Thymus (tissue), 11 donors: ENCODE results near the gene CCDC102B. TPM values are rescaled to one million over a fixed set of nuclear protein-coding genes. Genes with fewer than 3 reads are reported as not detected.

Source experiments
- DNase-seq, 9 donors: peaks; one replicate each; pipeline ENCODE4 v3.0.0-alpha.2; 2013; ENCODE audit warnings: low spot score in 9 of 9, low read depth in 6 of 9, missing footprints in 1 of 9
- H3K27ac ChIP-seq, 2 donors: one replicate each; pipeline ENCODE4 v1.5.1; 2013; ENCODE audit warnings: control low read depth in 1 of 2, low read depth in 1 of 2, low read length in 1 of 2, mild to moderate bottlenecking in 1 of 2, moderate library complexity in 1 of 2
- H3K27me3 ChIP-seq, 2 donors: one replicate each; pipeline ENCODE4 v1.5.1; 2013; ENCODE audit warnings: low read length in 1 of 2; ENCODE audit not compliant: control insufficient read depth in 2 of 2, insufficient read depth in 1 of 2
- H3K36me3 ChIP-seq, 2 donors: one replicate each; pipeline ENCODE4 v1.5.1; 2013; ENCODE audit warnings: low read length in 1 of 2, mild to moderate bottlenecking in 1 of 2, moderate library complexity in 1 of 2; ENCODE audit not compliant: control insufficient read depth in 2 of 2, insufficient read depth in 2 of 2
- H3K4me1 ChIP-seq, 2 donors: one replicate each; pipeline ENCODE4 v1.5.1; 2013; ENCODE audit warnings: low read length in 2 of 2; ENCODE audit not compliant: control insufficient read depth in 2 of 2, insufficient read depth in 2 of 2
- H3K4me3 ChIP-seq, 2 donors: one replicate each; pipeline ENCODE4 v1.5.1; 2013; ENCODE audit warnings: low read length in 2 of 2, control low read depth in 1 of 2, mild to moderate bottlenecking in 1 of 2
- H3K9me3 ChIP-seq, 2 donors: one replicate each; pipeline ENCODE4 v1.5.1; 2013; ENCODE audit warnings: low read length in 1 of 2, mild to moderate bottlenecking in 1 of 2; ENCODE audit not compliant: control insufficient read depth in 2 of 2, insufficient read depth in 1 of 2
- WGBS: extraction: QIAGEN DNeasy Blood & Tissue Kit; methylation state at CpG from one replicate; pipeline ENCODE4 v1.1.7; 2013; 5-methylcytosine and 5-hydroxymethylcytosine counted together
- polyA plus RNA-seq: library from polyadenylated mRNA; stranded (reverse); fragments of 200-250 nt; gene quantifications from one replicate; pipeline ENCODE4 v1.2.3, GENCODE V29; 2013
- total RNA-seq: library from RNA; stranded (reverse); fragments of 120-200 nt; gene quantifications from one replicate; pipeline ENCODE4 v1.2.4, GENCODE V29; 2013
- donor health status: healthy.

The CCDC102B gene
- total and polyA plus RNA-seq, 2 donors = 3.0 to 6.1 TPM

GRCh38 chr18:69035756-69036155 is 237.9 kb downstream of the CCDC102B start:
- WGBS = 93% methylated on average over 1 of the region's 1 CpG

DNA sequence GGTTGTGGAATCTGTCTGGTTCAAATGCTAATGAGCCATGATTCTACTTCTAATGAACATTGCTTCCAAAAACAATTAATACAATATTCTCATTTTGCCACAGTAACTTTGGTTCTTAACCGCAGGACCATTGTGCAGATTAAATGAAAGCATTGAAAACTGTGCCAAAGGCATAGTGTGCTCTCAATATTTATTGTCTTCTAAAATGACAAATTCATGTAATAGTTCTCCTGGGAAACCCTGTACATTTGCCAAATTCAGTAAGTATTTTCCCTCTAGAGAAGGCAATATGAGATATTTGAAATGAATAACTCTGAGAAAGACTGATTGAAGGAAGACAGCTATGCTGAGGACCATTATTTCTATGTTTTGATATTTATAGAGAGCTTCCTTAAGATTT is 246.3 kb downstream of the CCDC102B start:
- Histone ChIP-seq H3K9me3 (no peaks in the 10 kb centered on the region), H3K36me3 (no peaks in the 10 kb centered on the region), H3K4me3 (no peak overlapping the region), H3K27me3 (no peaks in the 10 kb centered on the region), H3K4me1 (no peaks in the 10 kb centered on the region), H3K27ac (no peak overlapping the region)
- no peak for DNase-seq
- 97% methylated on average over 1 of the region's 1 CpG for WGBS

More at GRCh38 chr18:69035756-69036155, 237.9 kb downstream of the CCDC102B start:
- Histone ChIP-seq H3K9me3 (no peaks in the 10 kb centered on the region), H3K36me3 (no peaks in the 10 kb centered on the region), H3K27me3 (no peaks in the 10 kb centered on the region), H3K27ac (no peak overlapping the region), H3K4me1 (no peaks in the 10 kb centered on the region), H3K4me3 (no peak overlapping the region)
- no peak for DNase-seq

DNA sequence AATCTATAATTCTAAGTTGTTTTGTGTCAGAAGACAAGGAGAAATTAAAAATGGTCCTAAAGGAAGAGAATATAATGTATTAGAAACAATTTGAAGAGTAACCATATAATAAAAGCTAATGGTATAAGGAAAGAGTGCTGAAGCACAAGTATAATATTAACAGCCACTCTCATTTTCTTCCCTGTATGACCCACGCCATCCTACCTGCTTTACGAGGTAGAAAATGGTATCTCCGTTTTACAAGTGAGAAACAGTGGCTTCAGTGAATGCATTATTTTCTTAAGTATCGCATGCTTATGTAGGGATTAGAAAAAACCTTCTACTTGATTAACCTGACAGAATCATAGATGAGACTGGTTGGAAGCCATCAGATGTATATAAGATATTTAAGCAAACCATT is 266.2 kb downstream of the CCDC102B start:
- DNase-seq = no peak
- H3K36me3 ChIP-seq = no peaks in the 10 kb centered on the region
- no peaks in the 10 kb centered on the region for H3K4me1 ChIP-seq
- no peak overlapping the region for H3K27ac ChIP-seq
- H3K9me3 ChIP-seq = no peaks in the 10 kb centered on the region
- no peaks in the 10 kb centered on the region for H3K27me3 ChIP-seq
- 85% methylated on average over 4 of the region's 4 CpGs for WGBS
- no peak overlapping the region for H3K4me3 ChIP-seq

DNA sequence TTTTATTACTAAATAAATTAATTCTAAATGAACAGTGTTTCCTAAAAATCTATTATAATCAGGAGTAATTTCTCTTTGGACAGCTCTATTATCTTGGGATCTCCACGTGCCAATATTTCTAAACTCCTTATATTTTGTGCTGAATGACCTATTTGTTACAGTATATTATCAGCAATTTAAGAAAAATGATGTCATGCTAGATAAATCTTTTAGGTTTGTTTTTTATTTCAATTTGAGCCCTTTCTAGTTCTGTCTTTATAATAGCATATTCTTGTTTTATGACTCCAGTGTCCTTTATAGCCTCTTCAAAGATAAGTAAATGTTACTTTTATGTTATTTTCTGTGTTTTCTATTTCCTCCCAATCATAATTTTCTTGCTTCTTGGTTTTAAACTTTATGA is 269.2 kb downstream of the CCDC102B start:
- 0% methylated on average over 1 of the region's 1 CpG for WGBS
- H3K9me3 ChIP-seq = no peaks in the 10 kb centered on the region
- DNase-seq = no peak

GRCh38 chr18:69071680-69072079 is 273.8 kb downstream of the CCDC102B start:
- H3K9me3 ChIP-seq = no peaks in the 10 kb centered on the region
- no peak for DNase-seq
- WGBS = 93% methylated on average over 3 of the region's 3 CpGs
- no peaks in the 10 kb centered on the region for H3K27me3 ChIP-seq
- no peaks in the 10 kb centered on the region for H3K36me3 ChIP-seq
- H3K4me3 ChIP-seq = no peak overlapping the region
- H3K27ac ChIP-seq = no peak overlapping the region
- no peaks in the 10 kb centered on the region for H3K4me1 ChIP-seq

More for the DNA sequence above, 269.2 kb downstream of the CCDC102B start:
- Histone ChIP-seq H3K4me1 (no peaks in the 10 kb centered on the region), H3K4me3 (no peak overlapping the region), H3K27ac (no peak overlapping the region), H3K27me3 (no peaks in the 10 kb centered on the region), H3K36me3 (no peaks in the 10 kb centered on the region)

DNA sequence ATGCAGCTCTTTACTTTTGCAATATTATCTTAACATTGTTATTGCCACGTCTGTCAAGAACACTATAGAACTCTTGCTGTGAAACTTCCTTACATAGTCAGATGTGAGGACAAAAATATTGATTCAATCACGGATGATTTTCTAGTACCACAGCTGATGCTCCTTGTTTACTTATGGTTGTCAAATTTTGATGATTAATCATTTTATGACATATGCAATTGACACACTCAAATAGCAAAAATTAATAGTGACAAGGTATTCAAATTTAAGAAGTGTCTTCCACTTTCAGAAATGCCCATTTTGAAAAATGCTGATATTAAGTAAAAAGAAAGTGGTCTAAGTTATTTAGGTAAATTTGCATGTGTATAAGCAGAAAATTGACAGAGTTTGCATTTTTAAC is 284.0 kb downstream of the CCDC102B start:
- no peak overlapping the region for H3K4me3 ChIP-seq
- no peaks in the 10 kb centered on the region for H3K27me3 ChIP-seq
- H3K9me3 ChIP-seq = no peaks in the 10 kb centered on the region
- 85% methylated on average over 2 of the region's 2 CpGs for WGBS
- no peak overlapping the region for H3K27ac ChIP-seq
- no peak for DNase-seq
- H3K4me1 ChIP-seq = no peaks in the 10 kb centered on the region
- H3K36me3 ChIP-seq = no peaks in the 10 kb centered on the region

DNA sequence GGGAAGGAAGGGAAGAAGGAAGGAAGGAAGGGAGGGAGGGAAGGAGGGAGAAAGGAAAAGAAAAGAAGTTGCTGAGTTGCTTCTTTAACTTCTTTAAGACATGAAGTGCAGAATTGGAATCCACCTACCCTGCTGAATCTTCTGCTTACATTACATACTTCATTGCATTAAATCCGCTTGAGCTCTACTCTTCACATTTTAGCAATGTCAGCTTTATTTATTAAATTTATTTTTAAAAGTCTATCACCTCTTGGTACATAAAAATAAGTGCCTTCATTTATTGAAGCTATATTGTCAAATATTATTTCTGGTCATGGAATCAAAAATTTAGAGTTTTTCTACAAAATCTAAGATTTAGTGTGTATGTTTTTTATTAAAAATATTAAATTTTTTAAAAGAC is 284.6 kb downstream of the CCDC102B start:
- Histone ChIP-seq H3K36me3 (no peaks in the 10 kb centered on the region), H3K27me3 (no peaks in the 10 kb centered on the region), H3K4me3 (no peak overlapping the region), H3K27ac (no peak overlapping the region), H3K4me1 (no peaks in the 10 kb centered on the region), H3K9me3 (no peaks in the 10 kb centered on the region)
- WGBS = 94% methylated on average over 1 of the region's 1 CpG
- DNase-seq = no peak

DNA sequence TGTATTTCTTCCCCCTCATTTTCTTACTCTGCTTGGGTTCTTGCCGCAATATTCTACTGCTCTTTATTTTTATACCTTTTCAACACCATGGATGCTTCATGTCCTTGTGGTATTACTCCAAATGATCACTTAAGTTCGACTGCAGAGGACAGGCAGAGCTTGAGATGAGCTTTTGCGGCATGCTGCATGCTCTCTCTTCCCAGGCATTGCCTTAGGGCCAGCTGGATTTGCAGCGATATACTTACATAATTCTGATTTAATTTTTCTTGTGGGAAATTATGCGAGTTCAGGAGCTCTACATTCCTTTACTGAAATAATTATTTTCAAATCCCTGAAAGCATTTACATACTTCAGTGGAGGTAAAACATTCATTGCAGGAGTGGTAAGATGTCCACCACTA is 288.1 kb downstream of the CCDC102B start:
- no peaks in the 10 kb centered on the region for H3K9me3 ChIP-seq
- H3K36me3 ChIP-seq = no peaks in the 10 kb centered on the region
- no peaks in the 10 kb centered on the region for H3K27me3 ChIP-seq
- H3K27ac ChIP-seq = no peak overlapping the region
- H3K4me3 ChIP-seq = no peak overlapping the region
- no peaks in the 10 kb centered on the region for H3K4me1 ChIP-seq
- no peak for DNase-seq
- WGBS = 92% methylated on average over 5 of the region's 5 CpGs

GRCh38 chr18:69088973-69089372 is 291.1 kb downstream of the CCDC102B start:
- H3K9me3 ChIP-seq = no peaks in the 10 kb centered on the region
- H3K4me1 ChIP-seq = no peaks in the 10 kb centered on the region
- 93% methylated on average over 2 of the region's 2 CpGs for WGBS
- no peaks in the 10 kb centered on the region for H3K27me3 ChIP-seq
- H3K36me3 ChIP-seq = no peaks in the 10 kb centered on the region
- no peak overlapping the region for H3K4me3 ChIP-seq
- no peak overlapping the region for H3K27ac ChIP-seq
- DNase-seq = no peak

DNA sequence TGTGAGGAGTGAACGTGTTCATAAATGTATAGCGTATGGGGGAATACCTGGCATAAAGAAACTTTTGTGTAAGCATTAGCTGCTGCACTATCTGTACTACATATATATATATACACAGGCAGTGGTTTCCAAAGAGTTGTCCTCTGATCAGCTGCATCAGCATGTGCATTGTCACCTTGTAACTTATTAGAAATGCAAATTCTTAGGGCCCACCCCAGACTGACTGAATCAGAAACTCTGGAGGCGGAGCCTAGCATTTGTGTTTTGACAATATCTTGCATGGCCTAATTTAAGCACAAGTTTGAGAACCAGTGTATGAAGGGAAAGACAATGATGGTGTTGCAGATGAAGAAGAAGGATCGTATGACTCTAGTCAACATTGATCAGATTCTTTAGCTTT is 299.5 kb downstream of the CCDC102B start:
- 84% methylated on average over 4 of the region's 4 CpGs for WGBS
- no peaks in the 10 kb centered on the region for H3K27me3 ChIP-seq
- no peak for DNase-seq
- no peak overlapping the region for H3K4me3 ChIP-seq
- no peaks in the 10 kb centered on the region for H3K4me1 ChIP-seq
- no peaks in the 10 kb centered on the region for H3K9me3 ChIP-seq
- H3K36me3 ChIP-seq = no peaks in the 10 kb centered on the region
- H3K27ac ChIP-seq = no peak overlapping the region
